ENCODE measurements around the gene GNB4. TPM values are rescaled to one million over a fixed set of nuclear protein-coding genes. Genes with fewer than 3 reads are reported as not detected.
A peak's percentile ranks its signal among the peaks of the same experiment; 100 is the strongest.

GNB4 gene
- total RNA-seq, 2 experiments from 2014 or later, result 0.75 to 0.88 TPM

DNA sequence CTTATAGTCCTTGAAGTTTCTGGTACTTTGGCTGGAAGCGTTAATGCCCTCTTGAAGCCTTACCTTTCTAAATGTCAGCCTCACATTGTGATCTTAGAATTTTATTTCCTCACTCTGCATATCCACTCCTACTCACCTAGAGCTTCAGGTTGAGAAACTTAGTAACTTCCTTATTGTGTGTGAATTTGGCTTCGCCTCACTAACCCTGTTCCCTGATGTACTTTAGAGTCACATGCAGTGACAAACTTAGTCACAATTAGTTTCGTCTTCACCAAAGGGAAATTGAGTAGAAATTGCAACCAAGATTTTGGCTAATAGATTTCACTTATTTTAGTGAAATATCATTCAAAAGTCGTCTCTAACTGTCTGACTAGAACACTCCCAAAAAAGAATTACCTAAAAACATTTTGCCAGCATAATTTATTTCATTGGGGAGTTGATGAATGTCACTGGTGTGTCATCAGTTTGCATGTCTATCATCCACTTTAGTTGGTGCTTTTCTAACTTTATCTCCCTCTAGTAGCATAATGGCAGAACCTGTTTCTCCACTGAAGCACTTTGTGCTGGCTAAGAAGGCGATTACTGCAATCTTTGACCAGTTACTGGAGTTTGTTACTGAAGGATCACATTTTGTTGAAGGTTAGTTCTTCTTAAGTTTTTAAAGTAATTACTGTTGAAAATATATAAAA lies 102.8 kb downstream of the GNB4 start:
- ChIA-PET CTCF (interaction anchor here (1.1 kb wide), 1 partner anchor 28 kb away, joined by 3 read pairs; no protein-coding TSS in a partner anchor), POLR2A (no interaction called here)
- Mint-ChIP-seq H3K36me3 (ENCODE audit: low read depth) (peaks cover 17% of the 10 kb centered on the region), H3K27ac (peak overlapping the region; percentile 83), H3K27me3 (no peaks in the 10 kb centered on the region), H3K4me1 (peaks cover 22% of the 10 kb centered on the region), H3K4me3 (peak overlapping the region; percentile 99), H3K9me3 (ENCODE audit: low read depth) (no peaks in the 10 kb centered on the region)
- ATAC-seq (peak; percentile 21), DNase-seq (no peak)
- intact Hi-C loops (cut with DNase I, micrococcal nuclease), result no loop called here

DNA sequence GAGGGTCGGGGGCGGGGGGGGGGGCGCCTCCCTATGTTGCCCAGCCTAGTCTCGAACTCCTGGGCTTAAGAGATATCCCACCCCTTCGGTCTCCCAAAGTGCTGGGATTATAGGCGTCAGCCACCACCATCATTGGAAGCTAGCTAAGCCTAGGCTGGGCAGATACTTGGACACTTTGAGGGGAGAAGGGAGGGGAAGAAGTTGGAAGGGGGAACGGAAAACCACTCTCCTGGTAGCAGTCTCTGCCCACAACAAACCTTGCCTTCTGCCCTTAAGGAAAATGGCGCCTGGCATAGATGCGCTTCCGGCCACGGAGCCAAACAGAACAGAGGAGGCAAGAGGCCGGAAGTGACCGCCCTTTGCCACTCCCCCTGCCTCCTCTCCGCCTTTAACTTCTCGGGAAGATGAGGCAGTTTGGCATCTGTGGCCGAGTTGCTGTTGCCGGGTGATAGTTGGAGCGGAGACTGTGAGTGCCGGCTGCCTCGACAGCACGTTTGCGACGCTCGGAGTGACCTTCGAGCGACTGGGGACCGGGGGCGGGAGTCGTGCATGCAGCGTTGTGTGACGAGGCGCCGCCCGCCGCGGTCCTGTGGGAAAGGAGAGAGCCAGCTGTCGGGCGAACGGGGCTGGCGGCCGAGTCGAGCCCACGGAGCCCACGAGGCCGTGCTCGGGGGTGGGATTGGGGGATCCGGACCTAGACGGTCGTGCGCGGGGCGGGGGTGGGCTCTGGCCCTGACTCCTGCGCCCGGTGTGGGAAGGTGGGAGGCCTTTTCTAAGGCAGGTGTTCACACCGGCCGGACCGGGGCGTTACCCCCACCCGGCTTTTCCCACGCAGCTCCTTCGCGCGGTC lies 103.7 kb downstream of the GNB4 start, which contains the start of gene MFN1:
TSS of gene MFN1 (plus strand) at position 365 of the 850 bp plus-strand sequence. CDS start 1,143 bp downstream, outside the sequence.
- no peaks in the 10 kb centered on the region for H3K9me3 Mint-ChIP-seq (ENCODE audit: low read depth)
- ATAC-seq (peak; percentile 98), DNase-seq (peak; percentile 94)
- POLR2A ChIA-PET, result interaction anchor here (0.6 kb wide), 1 partner anchor 1641 kb away, joined by 4 read pairs; no protein-coding TSS in a partner anchor
- H3K4me3 Mint-ChIP-seq, result peak within 1 kb of the TSS; percentile 99
- peaks cover 22% of the 10 kb centered on the region for H3K4me1 Mint-ChIP-seq
- peak within 1 kb of the TSS; percentile 93 for H3K27ac Mint-ChIP-seq
- CTCF ChIA-PET, result interaction anchor here (0.8 to 1.6 kb wide), 5 partner anchors 21 to 332 kb away, joined by 3 to 4 read pairs (median 3); partner anchors contain the start of gene NDUFB5
- H3K36me3 Mint-ChIP-seq (ENCODE audit: low read depth), result peaks cover 14% of the 10 kb centered on the region
- no peaks in the 10 kb centered on the region for H3K27me3 Mint-ChIP-seq
- intact Hi-C loops (cut with DNase I, micrococcal nuclease), result loop anchor here (1.0 kb wide), 6 partner anchors 24 to 261 kb away; partner anchors contain the start of genes ACTL6A (in 2 of the 2), MRPL47 (in 2 of the 2), NDUFB5 (in 2 of the 2) and ZNF639 (in 2 of the 2)

Other genes with a start within 250 kb of the GNB4 start
- under 1 TPM; 0.23 to 0.33 TPM for gene KCNMB3, start 200.4 kb downstream of the GNB4 start, total RNA-seq
- gene ZNF639, start 128.4 kb downstream of the GNB4 start, total RNA-seq, result 10 to 100 TPM; 31.0 to 39.6 TPM
- gene MFN1, start 103.8 kb downstream of the GNB4 start, total RNA-seq, result 10 to 100 TPM; 24.4 to 30.4 TPM
- gene ACTL6A, start 111.5 kb upstream of the GNB4 start, total RNA-seq, result 100 to 1,000 TPM in 1 of 2 experiments, 10 to 100 TPM in 1; 85.3 to 113 TPM
- gene MRPL47, start 153.2 kb upstream of the GNB4 start, total RNA-seq, result 10 to 100 TPM; 49.8 to 56.4 TPM
- 100 to 1,000 TPM; 105 to 110 TPM for gene NDUFB5, start 153.3 kb upstream of the GNB4 start, total RNA-seq
- gene USP13, start 201.6 kb upstream of the GNB4 start, total RNA-seq, result 10 to 100 TPM; 11.2 to 11.6 TPM

Data from activated CD4-positive, alpha-beta T cell treated with anti-CD3 and anti-CD28 coated beads for 36 hours (primary cell).